Adrenal gland (tissue), 12 donors: Measurements from ENCODE around the gene NAGPA. TPM values are rescaled to one million over a fixed set of nuclear protein-coding genes. Genes with fewer than 3 reads are reported as not detected.

ENCODE experiments used
- DNase-seq, 7 donors: peaks; one replicate each; pipeline ENCODE4 v3.0.0-alpha.2; 2019 to 2020
- H3K27ac ChIP-seq, 5 donors: fragments of 200-600 bp; sonication (generic) in 4 of 5; 1 replicate in 3 of 5; 2 replicates in 2 of 5; pipeline versions ENCODE4 v1.5.1 to v1.8.0; 2016 to 2020; ENCODE audit warnings: mild to moderate bottlenecking in 1 of 5
- H3K27me3 ChIP-seq: fragments of 200-600 bp; 2 replicates; pipeline ENCODE4 v1.8.0; 2021
- H3K36me3 ChIP-seq, 2 donors: fragments of 200-600 bp; replicated peaks in 1 of 2; 1 replicate in 1 of 2; 2 replicates in 1 of 2; pipeline versions ENCODE4 v1.5.1 to v1.8.0; 2018 to 2022
- H3K4me1 ChIP-seq, 2 donors: fragments of 200-600 bp; replicated peaks in 1 of 2; 1 replicate in 1 of 2; 2 replicates in 1 of 2; pipeline versions ENCODE4 v1.5.1 to v1.8.0; 2018 to 2021
- H3K4me3 ChIP-seq, 4 donors: fragments of 200-600 bp; sonication (generic) in 3 of 4; one replicate each; pipeline ENCODE4 v1.5.1; 2016 to 2018
- H3K9me3 ChIP-seq, 3 donors: fragments of 200-600 bp; sonication (generic) in 1 of 3; replicated peaks in 1 of 3; 1 replicate in 2 of 3; 2 replicates in 1 of 3; pipeline versions ENCODE4 v1.5.1 to v1.8.0; 2016 to 2021
- POLR2A ChIP-seq, 2 donors: fragments of 450-650 bp; IDR thresholded peaks; one replicate each; pipeline ENCODE4 v1.6.1; 2017; ENCODE audit warnings: antibody characterized with exemption in 2 of 2, mild to moderate bottlenecking in 2 of 2, moderate library complexity in 1 of 2
- WGBS, 4 donors: extraction: QIAGEN DNeasy Blood & Tissue Kit in 2 of 4; methylation state at CpG; one replicate each; pipeline versions ENCODE4 v1.1.5 to v1.1.7; 2013 to 2017; 5-methylcytosine and 5-hydroxymethylcytosine counted together
- intact Hi-C, 2 donors: fragments of 100-400 bp; cut with DNase I; formaldehyde crosslinking; loops; one replicate each; pipeline versions ENCODE4 v1.14.1 to v1.15.0; 2022 to 2023
- polyA plus RNA-seq, 3 donors: library from polyadenylated mRNA; stranded (reverse); fragments of 200-250 nt in 2 of 3; fragments of 350-450 nt in 1 of 3; fragmentation: Illumina TruSeq in 1 of 3; extraction: RNeasy Lipid Tissue Mini Kit (QIAGEN cat#74804) in 1 of 3; gene quantifications; one replicate each; pipeline ENCODE4 v1.2.3, GENCODE V29; 2013 to 2014
- total RNA-seq, 9 donors: library from RNA; depleted of rRNA in 4 of 9; stranded (reverse); fragments of >200 nt in 4 of 9; fragments of 120-200 nt in 1 of 9; fragmentation: NEBNext Ultra II Directional in 1 of 9; extraction: Animal tissue kit (Norgen Biotek cat#: 25700) in 1 of 9; gene quantifications; one replicate each; pipeline versions ENCODE4 v1.1.0 to v1.2.4, GENCODE V29; 2013 to 2023
- TF ChIP-seq, protein P1 (sequence below), 6 experiments: fragments of 450-650 bp in 4 of 6; fragments of 200-600 bp in 2 of 6; sonication (generic) in 1 of 6; IDR thresholded peaks; 1 replicate in 5 of 6; 2 replicates in 1 of 6; pipeline versions ENCODE4 v1.5.1 to v1.8.0; 2016 to 2021; ENCODE audit warnings: antibody characterized with exemption in 6 of 6, mild to moderate bottlenecking in 2 of 6, moderate library complexity in 1 of 6
- donor health status: healthy with polysubstance abuse.
- donor health status: Bipolar disorder and iron deficiency.
- donor health status: DM: yes; HTN: yes; CAD: no.
- donor health status: DM: no; HTN: no; CAD: no.
- donor health status: DM: no; HTN: no; CAD: no.
- donor health status: DM: yes; HTN: yes; CAD: no.

The NAGPA gene
- total and polyA plus RNA-seq, 12 donors, result 4.5 to 47.8 (median 19.4) TPM

DNA sequence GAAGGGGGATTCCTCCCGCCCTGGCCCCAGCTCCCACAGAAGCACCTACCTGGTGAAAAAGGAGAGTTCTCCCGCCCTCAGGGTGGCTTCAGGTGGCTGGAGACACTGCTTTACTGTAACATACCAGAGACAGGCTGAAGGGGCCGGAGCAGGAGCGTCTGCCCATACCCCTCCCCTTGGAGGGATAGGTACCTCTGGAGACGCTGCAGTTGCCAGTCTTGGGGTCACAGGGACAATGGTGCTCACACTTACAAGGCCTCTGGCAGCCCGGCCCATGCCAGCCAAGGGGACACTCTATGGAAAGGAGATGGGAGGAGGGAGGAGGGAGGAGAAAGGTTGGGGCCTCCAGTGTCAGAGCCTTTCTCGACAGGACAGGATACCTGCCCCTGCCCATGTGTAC, 6.6 kb downstream of the NAGPA start:
- WGBS, 4 donors, result 91 to 92% (median 91%) methylated on average over 6 to 7 of the region's 7 CpGs
- peaks cover 0 to 20% of the 10 kb centered on the region in 2 donors for H3K36me3 ChIP-seq
- no peak for DNase-seq
- TF ChIP-seq, protein P1, sequence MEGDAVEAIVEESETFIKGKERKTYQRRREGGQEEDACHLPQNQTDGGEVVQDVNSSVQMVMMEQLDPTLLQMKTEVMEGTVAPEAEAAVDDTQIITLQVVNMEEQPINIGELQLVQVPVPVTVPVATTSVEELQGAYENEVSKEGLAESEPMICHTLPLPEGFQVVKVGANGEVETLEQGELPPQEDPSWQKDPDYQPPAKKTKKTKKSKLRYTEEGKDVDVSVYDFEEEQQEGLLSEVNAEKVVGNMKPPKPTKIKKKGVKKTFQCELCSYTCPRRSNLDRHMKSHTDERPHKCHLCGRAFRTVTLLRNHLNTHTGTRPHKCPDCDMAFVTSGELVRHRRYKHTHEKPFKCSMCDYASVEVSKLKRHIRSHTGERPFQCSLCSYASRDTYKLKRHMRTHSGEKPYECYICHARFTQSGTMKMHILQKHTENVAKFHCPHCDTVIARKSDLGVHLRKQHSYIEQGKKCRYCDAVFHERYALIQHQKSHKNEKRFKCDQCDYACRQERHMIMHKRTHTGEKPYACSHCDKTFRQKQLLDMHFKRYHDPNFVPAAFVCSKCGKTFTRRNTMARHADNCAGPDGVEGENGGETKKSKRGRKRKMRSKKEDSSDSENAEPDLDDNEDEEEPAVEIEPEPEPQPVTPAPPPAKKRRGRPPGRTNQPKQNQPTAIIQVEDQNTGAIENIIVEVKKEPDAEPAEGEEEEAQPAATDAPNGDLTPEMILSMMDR (IDR thresholded peaks at IDR 0.05), result no peak
- TF ChIP-seq POLR2A (IDR thresholded peaks at IDR 0.05), result no peak
- H3K27ac ChIP-seq, result no peak overlapping the region
- H3K4me3 ChIP-seq, result no peak overlapping the region
- no peaks in the 10 kb centered on the region for H3K9me3 ChIP-seq
- H3K27me3 ChIP-seq, result no peaks in the 10 kb centered on the region
- H3K4me1 ChIP-seq, result no peaks in the 10 kb centered on the region
- intact Hi-C loops, result loop anchor here in 1 of 2 donors (10.0 kb wide), 1 partner anchor 62 kb away; no protein-coding TSS in a partner anchor

DNA sequence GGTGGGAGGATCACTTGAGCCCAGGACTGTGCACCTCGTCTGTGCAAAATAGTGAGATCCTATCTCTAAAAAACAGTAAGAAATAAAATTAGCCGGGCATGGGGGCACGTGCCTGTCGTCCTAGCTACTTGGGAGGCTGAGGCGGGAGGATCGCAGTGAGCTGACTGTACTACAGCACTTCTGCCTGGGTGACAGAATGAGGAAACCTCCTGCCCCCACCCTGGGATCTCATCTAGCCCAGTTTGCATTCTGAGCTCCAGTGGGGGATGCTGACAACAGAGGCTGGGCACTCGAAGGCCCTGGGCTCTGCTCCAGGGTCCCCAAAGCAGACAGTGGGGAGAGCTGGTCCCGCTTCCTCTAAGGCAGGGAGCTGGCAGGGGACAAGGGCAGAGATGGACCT, 7.1 kb downstream of the NAGPA start:
- no peak for TF ChIP-seq POLR2A (IDR thresholded peaks at IDR 0.05)
- TF ChIP-seq, protein P1 (IDR thresholded peaks at IDR 0.05), result no peak
- Histone ChIP-seq H3K27ac (no peak overlapping the region), H3K4me1 (no peaks in the 10 kb centered on the region), H3K27me3 (no peaks in the 10 kb centered on the region), H3K9me3 (no peaks in the 10 kb centered on the region), H3K4me3 (no peak overlapping the region), H3K36me3 (peaks cover 0 to 20% of the 10 kb centered on the region in 2 donors)
- DNase-seq, result no peak
- WGBS, 4 donors, result 82 to 92% (median 90%) methylated on average over 8 of the region's 8 CpGs
- intact Hi-C loops, result loop anchor here in 1 of 2 donors (10.0 kb wide), 1 partner anchor 62 kb away; no protein-coding TSS in a partner anchor

DNA sequence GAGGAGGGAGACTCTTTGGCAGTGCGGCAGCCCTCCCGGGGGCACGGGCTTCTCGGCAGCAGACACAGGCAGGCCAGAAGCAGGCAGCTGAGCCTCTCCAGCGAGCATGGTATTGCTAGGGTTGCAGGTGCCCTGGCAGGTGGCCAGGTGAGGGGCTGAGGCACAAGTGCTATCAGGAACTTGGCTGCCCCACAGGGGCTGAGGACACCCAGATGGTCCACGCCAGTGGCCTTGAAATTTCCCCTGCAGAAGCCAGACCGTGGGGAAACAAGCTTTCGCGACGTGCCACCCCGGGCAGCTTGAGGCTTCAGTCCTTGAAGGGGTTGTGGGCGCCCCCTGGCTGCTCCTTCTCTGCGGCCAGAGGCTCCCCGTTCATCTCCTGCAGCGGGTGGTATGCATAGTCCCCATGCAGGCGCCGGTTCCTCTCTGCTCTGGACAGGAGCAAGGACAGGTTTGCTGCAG, 8.5 kb downstream of the NAGPA start:
- intact Hi-C loops, result loop anchor here in 1 of 2 donors (10.0 kb wide), 1 partner anchor 60 kb away; no protein-coding TSS in a partner anchor
- H3K36me3 ChIP-seq, result peaks cover 0 to 20% of the 10 kb centered on the region in 2 donors
- WGBS, 4 donors, result 35 to 69% (median 56%) methylated on average over 4 to 17 of the region's 17 CpGs
- no peaks in the 10 kb centered on the region for H3K27me3 ChIP-seq
- H3K9me3 ChIP-seq, result no peaks in the 10 kb centered on the region
- no peak overlapping the region for H3K4me3 ChIP-seq
- no peak for TF ChIP-seq POLR2A (IDR thresholded peaks at IDR 0.05)
- TF ChIP-seq, protein P1 (IDR thresholded peaks at IDR 0.05), result no peak
- H3K27ac ChIP-seq, result no peak overlapping the region
- no peaks in the 10 kb centered on the region for H3K4me1 ChIP-seq
- DNase-seq, result peak in 2 of 7 donors; percentile 21 to 30

DNA sequence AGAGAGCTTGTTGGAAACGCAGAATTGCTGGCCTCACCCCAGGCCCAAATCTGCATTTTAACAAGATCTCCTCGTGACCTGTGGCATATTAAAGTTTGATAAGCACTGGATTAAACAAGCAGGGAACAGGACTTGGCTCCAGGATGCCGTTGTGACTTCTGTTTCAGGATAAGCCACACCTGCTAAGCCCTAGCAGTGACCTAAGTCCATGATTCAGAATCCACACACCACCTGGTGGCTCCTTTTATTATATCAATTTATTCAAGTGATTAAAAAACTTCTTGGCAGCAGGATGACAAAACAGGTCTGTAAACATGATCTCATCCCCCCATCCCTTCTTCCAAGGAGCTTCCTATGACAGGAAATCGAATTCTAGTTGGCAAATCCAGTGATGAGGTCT, 9.1 kb downstream of the NAGPA start:
- Histone ChIP-seq H3K36me3 (peaks cover 0 to 20% of the 10 kb centered on the region in 2 donors), H3K27ac (no peak overlapping the region), H3K4me1 (no peaks in the 10 kb centered on the region), H3K27me3 (no peaks in the 10 kb centered on the region), H3K9me3 (no peaks in the 10 kb centered on the region), H3K4me3 (no peak overlapping the region)
- peak in 2 of 7 donors; percentile 21 to 32 for DNase-seq
- WGBS, 4 donors, result 30 to 58% (median 52%) methylated on average over 2 to 4 of the region's 4 CpGs
- TF ChIP-seq, protein P1 (IDR thresholded peaks at IDR 0.05), result peak in 4 of 6 experiments; percentile 28 to 37 (median 33)
- no peak for TF ChIP-seq POLR2A (IDR thresholded peaks at IDR 0.05)
- intact Hi-C loops, result loop anchor here in 1 of 2 donors (10.0 kb wide), 1 partner anchor 60 kb away; no protein-coding TSS in a partner anchor
